Endothelial cell of umbilical vein (primary cell): ENCODE data around the gene RPRD2. TPM values are rescaled to one million over a fixed set of nuclear protein-coding genes. Genes with fewer than 3 reads are reported as not detected.

Source experiments
- BruUV-seq: library from RNA; stranded (reverse); fragments of 400-500 nt; replicated peaks from 2 replicates; lab custom pipeline; 2021; lab: Mats Ljungman, UMichigan
- CTCF ChIA-PET: fragments of 300-600, 350-600 bp; sonication (Branson Sonifier 250); formaldehyde crosslinking; loops from one replicate; lab custom pipeline; 2021; ENCODE audit warnings: antibody characterized with exemption, inconsistent platforms; lab: Charles Lee
- POLR2A ChIA-PET: fragments of 300-600, 350-600 bp; sonication (Branson Sonifier 250); formaldehyde crosslinking; loops from one replicate; lab custom pipeline; 2021; ENCODE audit warnings: antibody characterized with exemption, inconsistent platforms; lab: Charles Lee
- DNase-seq: peaks from one replicate; pipeline ENCODE4 v3.0.0-alpha.2; 2011; ENCODE audit warnings: low read depth, low spot score
- FAIRE-seq: peaks from 2 replicates; lab custom pipeline; 2011; peaks lifted over from hg19 to GRCh38; lab: Jason Lieb, UNC
- H2AFZ ChIP-seq: 2 replicates; pipeline ENCODE4 v1.6.0; 2012; ENCODE audit warnings: low read depth, low read length, control low read depth, inconsistent platforms
- H3K27ac ChIP-seq: 2 replicates; pipeline ENCODE4 v1.5.1; 2011; ENCODE audit warnings: low read depth, mild to moderate bottlenecking, control low read depth, low read length, moderate library complexity; ENCODE audit not compliant: insufficient read depth
- H3K27me3 ChIP-seq, 2 experiments: 2 replicates each; pipeline versions ENCODE4 v1.6.0 to v1.6.1; 2011; ENCODE audit warnings: low read length in 2 of 2, mixed read lengths in 1 of 2; ENCODE audit not compliant: control insufficient read depth in 2 of 2, insufficient read depth in 2 of 2
- H3K36me3 ChIP-seq, 2 experiments: 2 replicates in 1 of 2; 3 replicates in 1 of 2; pipeline ENCODE4 v1.5.1; 2011; ENCODE audit warnings: low read length in 2 of 2, mild to moderate bottlenecking in 1 of 2, moderate library complexity in 1 of 2; ENCODE audit not compliant: control insufficient read depth in 2 of 2, insufficient read depth in 2 of 2; ENCODE audit errors: extremely low read depth in 1 of 2
- H3K4me1 ChIP-seq: 3 replicates; pipeline ENCODE4 v1.5.1; 2011; ENCODE audit warnings: mild to moderate bottlenecking, low read length; ENCODE audit not compliant: control insufficient read depth, insufficient read depth; ENCODE audit errors: extremely low read depth
- H3K4me2 ChIP-seq: 2 replicates; pipeline ENCODE4 v1.6.1; 2011; ENCODE audit warnings: low read length, control low read depth, mixed read lengths; ENCODE audit not compliant: insufficient read depth
- H3K4me3 ChIP-seq, 3 experiments: fragments of 200-600 bp in 1 of 3; sonication (generic), shearing (Covaris generic) in 1 of 3; replicated peaks in 1 of 3; 2 replicates each; pipeline ENCODE4 v1.5.1; 2011 to 2016; ENCODE audit warnings: control low read depth in 3 of 3, low read length in 3 of 3, mild to moderate bottlenecking in 2 of 3, inconsistent platforms in 1 of 3, low read depth in 1 of 3, moderate library complexity in 1 of 3; ENCODE audit not compliant: insufficient read depth in 1 of 3
- H3K79me2 ChIP-seq: 2 replicates; pipeline ENCODE4 v1.6.0; 2012; ENCODE audit warnings: low read length, inconsistent platforms; ENCODE audit not compliant: control insufficient read depth, insufficient read depth
- H3K9ac ChIP-seq: replicated peaks from 2 replicates; pipeline ENCODE3; 2011; ENCODE audit warnings: low read length, control low read depth; ENCODE audit not compliant: insufficient read depth; ENCODE audit errors: extremely low read depth
- H3K9me1 ChIP-seq: replicated peaks from 3 replicates; pipeline ENCODE4 v1.6.0; 2011; ENCODE audit warnings: mild to moderate bottlenecking, low read length; ENCODE audit not compliant: control insufficient read depth, insufficient read depth; ENCODE audit errors: extremely low read depth
- H3K9me3 ChIP-seq: replicated peaks from 2 replicates; pipeline ENCODE4 v1.5.1; 2012; ENCODE audit warnings: low read length, inconsistent platforms; ENCODE audit not compliant: control insufficient read depth, insufficient read depth
- H4K20me1 ChIP-seq: replicated peaks from 2 replicates; pipeline ENCODE3; 2011; ENCODE audit warnings: mild to moderate bottlenecking, low read length; ENCODE audit not compliant: control insufficient read depth, insufficient read depth; ENCODE audit errors: extremely low read depth
- EZH2 ChIP-seq: IDR thresholded peaks from 2 replicates; pipeline ENCODE4 v1.6.1; 2012; ENCODE audit warnings: borderline replicate concordance, low read depth, mild to moderate bottlenecking, moderate library complexity, low read length, inconsistent platforms; ENCODE audit not compliant: severe bottlenecking
- FOS ChIP-seq: IDR thresholded peaks from 2 replicates; pipeline ENCODE4 v1.6.1; 2011; ENCODE audit warnings: mild to moderate bottlenecking, low read length, moderate library complexity, borderline replicate concordance; ENCODE audit not compliant: insufficient read depth
- GATA2 ChIP-seq: IDR thresholded peaks from 2 replicates; pipeline ENCODE4 v1.7.0; 2011; ENCODE audit warnings: low read depth, mild to moderate bottlenecking, moderate library complexity, mixed read lengths, low read length; ENCODE audit not compliant: insufficient read length, insufficient read depth
- JUN ChIP-seq: IDR thresholded peaks from 2 replicates; pipeline ENCODE4 v1.6.1; 2011; ENCODE audit warnings: borderline replicate concordance, low read depth; ENCODE audit not compliant: insufficient read length, insufficient read depth
- MYC ChIP-seq: IDR thresholded peaks from one replicate; pipeline ENCODE4 v1.6.1; 2011; ENCODE audit warnings: mild to moderate bottlenecking, low read depth, low read length
- POLR2A ChIP-seq: IDR thresholded peaks from 2 replicates; pipeline ENCODE4 v1.6.1; 2012; ENCODE audit warnings: low read depth, mild to moderate bottlenecking, control low read depth, low read length
- POLR2AphosphoS5 ChIP-seq: IDR thresholded peaks from 2 replicates; pipeline ENCODE4 v1.6.1; 2012; ENCODE audit warnings: low read depth, mild to moderate bottlenecking, control low read depth, low read length, moderate library complexity; ENCODE audit not compliant: insufficient read depth
- dilution Hi-C: fragments of 300-500 bp; cut with MboI; formaldehyde crosslinking; loops from one replicate; pipeline ENCODE4 v1.15.0; 2019; ENCODE audit warnings: low sequenced_read_pairs; ENCODE audit not compliant: extremely low pct_ligation_motif_present
- intact Hi-C: fragments of 100-400 bp; cut with micrococcal nuclease; formaldehyde crosslinking; loops from one replicate; pipeline ENCODE4 v1.10.0; 2022
- polyA plus RNA-seq, 4 experiments: library from polyadenylated mRNA; depleted of rRNA in 3 of 4; stranded (reverse) in 3 of 4; unstranded in 1 of 4; fragments of >200 nt; gene quantifications; 2 replicates each; pipeline versions ENCODE4 v1.2.1 to v1.2.3, GENCODE V29; 2011 to 2012; ENCODE audit warnings: missing spikeins in 1 of 4
- total RNA-seq: library from RNA; stranded (reverse); gene quantifications from 2 replicates; pipeline ENCODE4 v1.2.3, GENCODE V29; 2021
- TF ChIP-seq, protein P1 (sequence below), 2 donors: IDR thresholded peaks; 1 replicate in 1 of 2; 2 replicates in 1 of 2; pipeline ENCODE4 v1.5.1; 2011; ENCODE audit warnings: low read length in 2 of 2, mild to moderate bottlenecking in 2 of 2, moderate library complexity in 2 of 2, control low read depth in 1 of 2, inconsistent platforms in 1 of 2, low read depth in 1 of 2; ENCODE audit not compliant: insufficient read depth in 1 of 2; ENCODE audit errors: extremely low read depth in 1 of 2
- TF ChIP-seq, protein P2 (sequence below): IDR thresholded peaks from 2 replicates; pipeline ENCODE4 v1.6.1; 2011; ENCODE audit not compliant: insufficient read depth, insufficient read length

RPRD2 gene
- total and polyA plus RNA-seq, 2 donors (not counting 3 experiments of a cell fraction or from before 2014, with no cell fraction given): 12.9 to 23.9 TPM

DNA sequence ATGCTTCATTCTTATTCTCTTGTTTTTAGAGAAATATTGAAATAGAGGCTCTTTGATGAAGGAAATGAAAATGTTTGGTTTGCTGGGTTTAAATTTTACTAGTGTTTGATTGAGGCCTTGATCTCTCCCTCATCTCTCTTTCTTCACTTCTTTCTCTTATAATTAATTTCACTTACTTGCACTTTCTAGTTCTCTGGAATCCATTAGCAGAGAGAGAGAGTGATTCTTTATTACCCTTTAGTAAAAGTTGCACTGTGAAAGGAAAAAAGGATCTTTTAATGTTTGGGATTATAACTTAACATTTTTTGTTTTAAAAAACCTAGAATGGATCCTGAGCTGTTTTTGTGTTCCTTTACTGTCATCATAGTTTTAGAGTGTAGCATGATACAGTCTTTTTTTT lies 12.2 kb downstream of the RPRD2 start:
- TF ChIP-seq GATA2 (no peak), POLR2AphosphoS5 (no peak), JUN (no peak), POLR2A (no peak), FOS (no peak), MYC (no peak), EZH2 (no peak)
- TF ChIP-seq, protein P1, sequence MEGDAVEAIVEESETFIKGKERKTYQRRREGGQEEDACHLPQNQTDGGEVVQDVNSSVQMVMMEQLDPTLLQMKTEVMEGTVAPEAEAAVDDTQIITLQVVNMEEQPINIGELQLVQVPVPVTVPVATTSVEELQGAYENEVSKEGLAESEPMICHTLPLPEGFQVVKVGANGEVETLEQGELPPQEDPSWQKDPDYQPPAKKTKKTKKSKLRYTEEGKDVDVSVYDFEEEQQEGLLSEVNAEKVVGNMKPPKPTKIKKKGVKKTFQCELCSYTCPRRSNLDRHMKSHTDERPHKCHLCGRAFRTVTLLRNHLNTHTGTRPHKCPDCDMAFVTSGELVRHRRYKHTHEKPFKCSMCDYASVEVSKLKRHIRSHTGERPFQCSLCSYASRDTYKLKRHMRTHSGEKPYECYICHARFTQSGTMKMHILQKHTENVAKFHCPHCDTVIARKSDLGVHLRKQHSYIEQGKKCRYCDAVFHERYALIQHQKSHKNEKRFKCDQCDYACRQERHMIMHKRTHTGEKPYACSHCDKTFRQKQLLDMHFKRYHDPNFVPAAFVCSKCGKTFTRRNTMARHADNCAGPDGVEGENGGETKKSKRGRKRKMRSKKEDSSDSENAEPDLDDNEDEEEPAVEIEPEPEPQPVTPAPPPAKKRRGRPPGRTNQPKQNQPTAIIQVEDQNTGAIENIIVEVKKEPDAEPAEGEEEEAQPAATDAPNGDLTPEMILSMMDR (IDR thresholded peaks at IDR 0.05; ENCODE audit: extremely low read depth in 1 of 2, insufficient read depth in 1 of 2, low read depth in 1 of 2, low read length in 2 of 2): no peak
- TF ChIP-seq, protein P2, sequence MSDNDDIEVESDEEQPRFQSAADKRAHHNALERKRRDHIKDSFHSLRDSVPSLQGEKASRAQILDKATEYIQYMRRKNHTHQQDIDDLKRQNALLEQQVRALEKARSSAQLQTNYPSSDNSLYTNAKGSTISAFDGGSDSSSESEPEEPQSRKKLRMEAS: no peak
- H3K27ac ChIP-seq: no peak overlapping the region
- no peak overlapping the region for H3K4me3 ChIP-seq
- H3K27me3 ChIP-seq: no peaks in the 10 kb centered on the region
- H3K4me1 ChIP-seq: peaks cover 6% of the 10 kb centered on the region
- H3K4me2 ChIP-seq: no peak overlapping the region
- H3K79me2 ChIP-seq: peaks cover 83% of the 10 kb centered on the region
- FAIRE-seq: no peak
- intact Hi-C loops: no loop called here
- no peak overlapping the region for H3K9ac ChIP-seq
- no peaks in the 10 kb centered on the region for H3K36me3 ChIP-seq
- no peaks in the 10 kb centered on the region for H3K9me1 ChIP-seq
- DNase-seq: no peak
- ChIA-PET CTCF (interaction anchor here (0.9 to 1.3 kb wide), 2 partner anchors 11 to 12 kb away, joined by 3 to 4 read pairs; partner anchors contain the start of gene RPRD2), POLR2A (no interaction called here)
- no peaks in the 10 kb centered on the region for H3K9me3 ChIP-seq
- no peak overlapping the region for H2AFZ ChIP-seq
- peaks cover 2% of the 10 kb centered on the region for H4K20me1 ChIP-seq
- dilution Hi-C loops: no loop called here
- no TSS peak for BruUV-seq
